ENCODE results near the gene CCDC106.

CCDC106 gene

GRCh38 chr19:55695511-55696290 is 47.7 kb downstream of the CCDC106 start:
- no peaks in the 10 kb centered on the region for H3K27me3 Mint-ChIP-seq (ENCODE audit: low read depth, poor library complexity)
- no peak overlapping the region for H3K4me3 Mint-ChIP-seq
- peaks cover 3% of the 10 kb centered on the region for H3K9me3 Mint-ChIP-seq
- H3K4me1 Mint-ChIP-seq = no peaks in the 10 kb centered on the region
- no peak for DNase-seq
- H3K36me3 Mint-ChIP-seq (ENCODE audit: low read depth) = peaks cover 40% of the 10 kb centered on the region
- no peak for TF ChIP-seq CTCF (IDR thresholded peaks at IDR 0.05)
- peak overlapping the region; percentile 85 for H3K27ac Mint-ChIP-seq

- Mint-ChIP-seq H3K9me3 (peaks cover 5% of the 10 kb centered on the region), H3K27ac (peak overlapping the region; percentile 59), H3K36me3 (ENCODE audit: low read depth) (peaks cover 46% of the 10 kb centered on the region), H3K4me3 (no peak overlapping the region), H3K4me1 (peaks cover 1% of the 10 kb centered on the region), H3K27me3 (ENCODE audit: low read depth, poor library complexity) (no peaks in the 10 kb centered on the region)
- DNase-seq = no peak
- TF ChIP-seq CTCF (IDR thresholded peaks at IDR 0.05) = no peak
Observed at GRCh38 chr19:55696301-55697068, 48.5 kb downstream of the CCDC106 start.

- no peak for TF ChIP-seq CTCF (IDR thresholded peaks at IDR 0.05)
- peaks cover 7% of the 10 kb centered on the region for H3K9me3 Mint-ChIP-seq
- no peak overlapping the region for H3K27ac Mint-ChIP-seq
- DNase-seq = no peak
- no peak overlapping the region for H3K4me3 Mint-ChIP-seq
- peaks cover 50% of the 10 kb centered on the region for H3K36me3 Mint-ChIP-seq (ENCODE audit: low read depth)
- H3K4me1 Mint-ChIP-seq = peaks cover 4% of the 10 kb centered on the region
- no peaks in the 10 kb centered on the region for H3K27me3 Mint-ChIP-seq (ENCODE audit: low read depth, poor library complexity)
Observed at GRCh38 chr19:55697069-55697440, 49.0 kb downstream of the CCDC106 start.

GRCh38 chr19:55697698-55698097 is 49.7 kb downstream of the CCDC106 start:
- Mint-ChIP-seq H3K4me1 (peaks cover 9% of the 10 kb centered on the region), H3K27me3 (ENCODE audit: low read depth, poor library complexity) (no peaks in the 10 kb centered on the region), H3K36me3 (ENCODE audit: low read depth) (peaks cover 56% of the 10 kb centered on the region), H3K4me3 (no peak overlapping the region), H3K27ac (peak overlapping the region; percentile 92), H3K9me3 (peaks cover 12% of the 10 kb centered on the region)
- no peak for DNase-seq
- no peak for TF ChIP-seq CTCF (IDR thresholded peaks at IDR 0.05)

- H3K27me3 Mint-ChIP-seq (ENCODE audit: low read depth, poor library complexity) = no peaks in the 10 kb centered on the region
- no peak for DNase-seq
- no peak overlapping the region for H3K27ac Mint-ChIP-seq
- TF ChIP-seq CTCF (IDR thresholded peaks at IDR 0.05) = no peak
- H3K4me3 Mint-ChIP-seq = no peak overlapping the region
- peaks cover 9% of the 10 kb centered on the region for H3K4me1 Mint-ChIP-seq
- H3K9me3 Mint-ChIP-seq = peaks cover 16% of the 10 kb centered on the region
- H3K36me3 Mint-ChIP-seq (ENCODE audit: low read depth) = peaks cover 61% of the 10 kb centered on the region
Observed at GRCh38 chr19:55698256-55698655, 50.2 kb downstream of the CCDC106 start.
